Measurements from ENCODE around the gene IGSF21. TPM values are rescaled to one million over a fixed set of nuclear protein-coding genes. Genes with fewer than 3 reads are reported as not detected.
"Not testable (repeated sequence)": the region's sequence is repeated elsewhere in the genome, so short reads cannot be mapped to it uniquely, and the experiment has no call there.

IGSF21 gene
- total and polyA plus RNA-seq, 5 donors from 2014 or later, result not detected

DNA sequence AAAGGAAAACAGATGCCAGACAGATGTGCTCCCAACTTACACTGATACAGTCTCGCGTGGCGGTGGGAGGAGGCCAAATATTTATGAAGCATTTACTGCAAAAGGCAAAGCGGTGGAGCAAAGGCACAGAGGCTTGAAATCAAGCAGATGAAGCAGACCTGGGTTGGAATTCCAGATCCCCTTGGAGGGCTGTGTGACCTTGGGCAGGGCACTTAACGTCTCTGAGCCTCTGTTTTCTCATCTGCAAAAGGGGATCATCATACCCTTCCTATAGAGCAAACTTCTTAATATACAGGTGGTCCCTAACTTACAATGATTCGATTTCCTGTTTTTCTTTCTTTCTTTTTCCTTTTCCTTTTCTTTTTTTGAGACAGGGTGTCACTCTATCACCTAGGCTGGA is 54.1 kb downstream of the IGSF21 start:
- no peaks in the 10 kb centered on the region for H3K9me3 ChIP-seq (ENCODE audit: control insufficient read depth in 2 of 2, low read length in 2 of 2)
- Mint-ChIP-seq H3K27me3 (no peaks in the 10 kb centered on the region), H3K4me3 (no peak overlapping the region), H3K36me3 (no peaks in the 10 kb centered on the region), H3K9me3 (peaks cover 0 to 3% (median 0%) of the 10 kb centered on the region in 7 donors), H3K27ac (no peak overlapping the region), H3K4me1 (no peaks in the 10 kb centered on the region)
- no peaks in the 10 kb centered on the region for H3K27me3 ChIP-seq (ENCODE audit: control insufficient read depth, insufficient read depth, low read length)
- no peaks in the 10 kb centered on the region for H3K4me1 ChIP-seq (ENCODE audit: control insufficient read depth, insufficient read depth, low read length, poor library complexity, severe bottlenecking)
- ATAC-seq (ENCODE audit: low read depth in 2 of 2) (no peak), DNase-seq (no peak)
- no peak overlapping the region for H3K27ac ChIP-seq (ENCODE audit: insufficient read depth, low read length, poor library complexity, severe bottlenecking)
- H3K36me3 ChIP-seq (ENCODE audit: control insufficient read depth, insufficient read depth, low read length), result no peaks in the 10 kb centered on the region
- H3K4me3 ChIP-seq (ENCODE audit: low read depth, low read length), result no peak overlapping the region

DNA sequence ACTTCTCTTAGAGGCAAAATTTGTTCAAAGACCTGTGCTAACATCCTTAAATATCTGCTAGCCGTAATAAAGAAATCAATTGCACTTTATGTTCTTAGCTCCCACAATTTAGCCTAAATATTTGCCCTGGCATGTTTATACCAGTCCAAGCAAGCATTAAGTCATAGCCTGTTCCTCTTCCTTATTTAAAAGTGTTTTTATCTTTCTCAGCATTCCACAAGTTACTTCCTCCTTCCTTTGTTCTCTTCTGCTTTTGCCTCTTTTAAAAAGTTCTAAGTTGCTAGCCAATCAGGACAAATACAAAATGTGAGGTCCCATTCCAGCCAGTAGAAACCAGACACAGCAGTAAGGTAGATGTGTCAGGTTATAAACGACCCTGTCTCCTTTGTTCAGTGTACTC is 58.0 kb downstream of the IGSF21 start:
- H3K4me1 ChIP-seq (ENCODE audit: control insufficient read depth, insufficient read depth, low read length, poor library complexity, severe bottlenecking); H3K27ac ChIP-seq (ENCODE audit: insufficient read depth, low read length, poor library complexity, severe bottlenecking); H3K4me1 Mint-ChIP-seq; H3K27me3 ChIP-seq (ENCODE audit: control insufficient read depth, insufficient read depth, low read length); H3K36me3 Mint-ChIP-seq; H3K27ac Mint-ChIP-seq; H3K27me3 Mint-ChIP-seq; DNase-seq; H3K4me3 ChIP-seq (ENCODE audit: low read depth, low read length); H3K9me3 ChIP-seq (ENCODE audit: control insufficient read depth in 2 of 2, low read length in 2 of 2); ATAC-seq (ENCODE audit: low read depth in 2 of 2); H3K9me3 Mint-ChIP-seq; H3K4me3 Mint-ChIP-seq; H3K36me3 ChIP-seq (ENCODE audit: control insufficient read depth, insufficient read depth, low read length): not testable (repeated sequence)

DNA sequence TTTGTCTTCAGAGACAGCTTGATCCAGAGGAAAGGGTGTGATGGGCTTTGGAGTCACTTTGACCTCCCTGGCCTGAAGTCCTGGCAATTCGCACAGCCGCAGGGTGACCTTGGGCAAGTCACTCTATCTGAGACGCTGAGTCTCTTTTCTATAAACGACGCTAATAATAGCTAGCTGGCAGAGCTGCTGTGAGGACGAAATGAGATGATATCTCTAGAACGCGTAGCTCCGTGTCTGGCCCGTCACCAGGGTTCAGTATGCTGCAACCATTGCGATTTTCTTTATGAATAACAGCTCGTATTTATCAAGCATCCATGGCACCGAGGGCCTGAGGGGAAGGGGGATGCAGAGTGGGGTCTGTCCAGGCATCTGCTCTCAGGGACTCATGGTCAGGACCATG is 58.7 kb downstream of the IGSF21 start:
- Histone ChIP-seq H3K27ac (ENCODE audit: insufficient read depth, low read length, poor library complexity, severe bottlenecking) (no peak overlapping the region), H3K4me1 (ENCODE audit: control insufficient read depth, insufficient read depth, low read length, poor library complexity, severe bottlenecking) (no peaks in the 10 kb centered on the region), H3K36me3 (ENCODE audit: control insufficient read depth, insufficient read depth, low read length) (no peaks in the 10 kb centered on the region), H3K4me3 (ENCODE audit: low read depth, low read length) (no peak overlapping the region), H3K9me3 (ENCODE audit: control insufficient read depth in 2 of 2, low read length in 2 of 2) (no peaks in the 10 kb centered on the region), H3K27me3 (ENCODE audit: control insufficient read depth, insufficient read depth, low read length) (no peaks in the 10 kb centered on the region)
- H3K9me3 Mint-ChIP-seq, result peaks cover 0 to 3% (median 0%) of the 10 kb centered on the region in 7 donors
- no peaks in the 10 kb centered on the region for H3K4me1 Mint-ChIP-seq
- ATAC-seq (ENCODE audit: low read depth in 2 of 2), result no peak
- no peaks in the 10 kb centered on the region for H3K27me3 Mint-ChIP-seq
- H3K27ac Mint-ChIP-seq, result no peak overlapping the region
- no peaks in the 10 kb centered on the region for H3K36me3 Mint-ChIP-seq
- no peak overlapping the region for H3K4me3 Mint-ChIP-seq
- no peak for DNase-seq

DNA sequence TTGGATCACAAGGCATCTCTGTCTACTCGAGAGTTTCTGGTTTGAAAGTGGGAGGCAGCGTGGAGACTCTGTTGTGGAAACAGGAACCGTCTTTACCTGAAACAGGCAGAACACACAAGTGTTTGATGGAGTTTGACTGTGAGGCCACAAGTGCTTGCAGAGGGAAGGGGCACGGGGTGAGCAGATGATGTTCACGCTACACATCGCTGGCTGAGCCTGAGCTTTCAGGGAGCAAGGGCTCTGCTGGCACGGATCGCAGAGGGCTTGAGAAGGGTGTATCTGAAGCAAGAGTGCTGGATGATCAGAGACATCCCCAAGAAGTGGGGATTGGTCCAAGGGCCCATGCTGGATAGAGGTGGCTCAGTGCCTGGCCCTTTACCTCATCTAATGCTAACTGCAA is 59.3 kb downstream of the IGSF21 start:
- no peaks in the 10 kb centered on the region for H3K9me3 ChIP-seq (ENCODE audit: control insufficient read depth in 2 of 2, low read length in 2 of 2)
- ATAC-seq (ENCODE audit: low read depth in 2 of 2) (no peak), DNase-seq (no peak)
- no peak overlapping the region for H3K4me3 ChIP-seq (ENCODE audit: low read depth, low read length)
- H3K4me1 ChIP-seq (ENCODE audit: control insufficient read depth, insufficient read depth, low read length, poor library complexity, severe bottlenecking), result no peaks in the 10 kb centered on the region
- Mint-ChIP-seq H3K4me1 (no peaks in the 10 kb centered on the region), H3K4me3 (no peak overlapping the region), H3K27ac (no peak overlapping the region), H3K9me3 (peaks cover 0 to 3% (median 0%) of the 10 kb centered on the region in 7 donors), H3K27me3 (no peaks in the 10 kb centered on the region), H3K36me3 (no peaks in the 10 kb centered on the region)
- no peak overlapping the region for H3K27ac ChIP-seq (ENCODE audit: insufficient read depth, low read length, poor library complexity, severe bottlenecking)
- H3K27me3 ChIP-seq (ENCODE audit: control insufficient read depth, insufficient read depth, low read length), result no peaks in the 10 kb centered on the region
- no peaks in the 10 kb centered on the region for H3K36me3 ChIP-seq (ENCODE audit: control insufficient read depth, insufficient read depth, low read length)

DNA sequence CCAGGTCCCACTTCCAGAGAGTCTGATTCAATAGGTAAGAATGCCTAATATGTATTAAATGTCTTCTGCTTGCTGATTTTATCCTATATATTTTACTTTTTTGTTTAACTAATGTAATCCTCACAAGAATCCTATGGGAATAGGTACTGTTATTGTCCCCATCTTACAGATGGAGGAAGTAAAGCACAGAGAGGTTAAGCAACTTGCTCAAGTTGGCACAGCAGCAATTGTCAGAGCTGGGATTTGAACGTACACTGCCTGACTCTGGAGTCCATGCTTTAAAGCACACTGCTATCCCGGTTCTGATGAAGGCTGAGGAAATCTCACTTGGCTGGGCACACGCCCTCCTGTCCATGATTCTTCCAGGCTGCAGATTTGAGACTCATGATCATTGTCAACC is 62.8 kb downstream of the IGSF21 start:
- H3K9me3 Mint-ChIP-seq, result peaks cover 0 to 2% (median 0%) of the 10 kb centered on the region in 7 donors
- ATAC-seq (ENCODE audit: low read depth in 2 of 2) (no peak), DNase-seq (no peak)
- no peak overlapping the region for H3K4me3 ChIP-seq (ENCODE audit: low read depth, low read length)
- H3K4me1 ChIP-seq (ENCODE audit: control insufficient read depth, insufficient read depth, low read length, poor library complexity, severe bottlenecking), result no peaks in the 10 kb centered on the region
- H3K9me3 ChIP-seq (ENCODE audit: control insufficient read depth in 2 of 2, low read length in 2 of 2), result no peaks in the 10 kb centered on the region
- no peaks in the 10 kb centered on the region for H3K27me3 ChIP-seq (ENCODE audit: control insufficient read depth, insufficient read depth, low read length)
- H3K36me3 ChIP-seq (ENCODE audit: control insufficient read depth, insufficient read depth, low read length), result no peaks in the 10 kb centered on the region
- H3K4me1 Mint-ChIP-seq, result no peaks in the 10 kb centered on the region
- H3K27ac Mint-ChIP-seq, result no peak overlapping the region
- peaks cover 6% of the 10 kb centered on the region for H3K27me3 Mint-ChIP-seq
- no peak overlapping the region for H3K27ac ChIP-seq (ENCODE audit: insufficient read depth, low read length, poor library complexity, severe bottlenecking)
- no peak overlapping the region for H3K4me3 Mint-ChIP-seq
- no peaks in the 10 kb centered on the region for H3K36me3 Mint-ChIP-seq

DNA sequence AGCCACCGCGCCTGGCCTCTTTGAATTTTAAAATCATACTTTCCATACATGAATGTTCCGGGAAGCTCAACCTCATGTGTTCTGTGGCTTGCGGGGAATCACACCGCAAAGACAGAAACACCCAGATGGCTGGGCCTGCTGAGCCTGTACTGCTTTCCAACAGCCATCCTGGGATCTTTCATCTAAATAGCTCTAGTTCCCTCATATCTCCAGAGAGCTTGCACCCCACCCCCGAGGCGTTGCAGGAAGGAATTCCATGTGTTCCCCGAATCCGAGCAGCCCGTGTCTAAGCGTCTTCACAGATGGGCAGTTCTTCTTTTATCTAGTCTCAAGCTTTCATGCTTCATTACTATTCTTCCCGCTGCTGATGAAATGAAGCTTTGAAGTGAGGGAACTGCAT is 66.4 kb downstream of the IGSF21 start:
- Mint-ChIP-seq H3K4me3 (no peak overlapping the region), H3K9me3 (peaks cover 0 to 2% (median 0%) of the 10 kb centered on the region in 7 donors), H3K4me1 (no peaks in the 10 kb centered on the region), H3K27ac (no peak overlapping the region), H3K27me3 (peaks cover 6% of the 10 kb centered on the region), H3K36me3 (no peaks in the 10 kb centered on the region)
- H3K27me3 ChIP-seq (ENCODE audit: control insufficient read depth, insufficient read depth, low read length), result no peaks in the 10 kb centered on the region
- DNase-seq (no peak), ATAC-seq (ENCODE audit: low read depth in 2 of 2) (no peak)
- H3K9me3 ChIP-seq (ENCODE audit: control insufficient read depth in 2 of 2, low read length in 2 of 2), result no peaks in the 10 kb centered on the region
- H3K4me1 ChIP-seq (ENCODE audit: control insufficient read depth, insufficient read depth, low read length, poor library complexity, severe bottlenecking), result no peaks in the 10 kb centered on the region
- no peak overlapping the region for H3K27ac ChIP-seq (ENCODE audit: insufficient read depth, low read length, poor library complexity, severe bottlenecking)
- H3K36me3 ChIP-seq (ENCODE audit: control insufficient read depth, insufficient read depth, low read length), result no peaks in the 10 kb centered on the region
- H3K4me3 ChIP-seq (ENCODE audit: low read depth, low read length), result no peak overlapping the region

DNA sequence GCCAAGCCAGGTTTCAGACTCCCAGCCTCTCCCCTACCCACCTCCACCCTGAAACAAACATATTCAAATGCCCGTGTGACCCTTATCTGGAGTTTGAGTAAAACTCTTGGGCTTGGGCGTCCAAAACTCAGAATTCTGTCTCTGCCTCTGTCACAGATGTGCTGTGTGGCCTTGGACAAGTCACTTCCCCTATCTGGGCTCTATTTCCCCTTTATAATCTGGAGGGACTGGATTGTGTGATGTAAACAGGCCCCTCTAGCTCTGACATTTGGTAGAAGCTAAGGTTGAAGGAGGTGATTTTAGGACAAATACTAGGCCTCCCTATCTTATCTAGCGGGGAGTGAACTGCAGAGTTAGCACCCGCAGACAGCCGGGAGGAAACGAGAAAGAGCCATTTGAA is 67.5 kb downstream of the IGSF21 start:
- H3K36me3 Mint-ChIP-seq, result no peaks in the 10 kb centered on the region
- H3K4me1 Mint-ChIP-seq, result no peaks in the 10 kb centered on the region
- no peak overlapping the region for H3K4me3 Mint-ChIP-seq
- peaks cover 0 to 4% (median 0%) of the 10 kb centered on the region in 7 donors for H3K9me3 Mint-ChIP-seq
- H3K27me3 ChIP-seq (ENCODE audit: control insufficient read depth, insufficient read depth, low read length), result no peaks in the 10 kb centered on the region
- ATAC-seq (ENCODE audit: low read depth in 2 of 2) (no peak), DNase-seq (no peak)
- no peaks in the 10 kb centered on the region for H3K36me3 ChIP-seq (ENCODE audit: control insufficient read depth, insufficient read depth, low read length)
- no peaks in the 10 kb centered on the region for H3K9me3 ChIP-seq (ENCODE audit: control insufficient read depth in 2 of 2, low read length in 2 of 2)
- peaks cover 6% of the 10 kb centered on the region for H3K27me3 Mint-ChIP-seq
- H3K27ac Mint-ChIP-seq, result no peak overlapping the region
- H3K4me3 ChIP-seq (ENCODE audit: low read depth, low read length), result no peak overlapping the region
- no peaks in the 10 kb centered on the region for H3K4me1 ChIP-seq (ENCODE audit: control insufficient read depth, insufficient read depth, low read length, poor library complexity, severe bottlenecking)
- H3K27ac ChIP-seq (ENCODE audit: insufficient read depth, low read length, poor library complexity, severe bottlenecking), result no peak overlapping the region

DNA sequence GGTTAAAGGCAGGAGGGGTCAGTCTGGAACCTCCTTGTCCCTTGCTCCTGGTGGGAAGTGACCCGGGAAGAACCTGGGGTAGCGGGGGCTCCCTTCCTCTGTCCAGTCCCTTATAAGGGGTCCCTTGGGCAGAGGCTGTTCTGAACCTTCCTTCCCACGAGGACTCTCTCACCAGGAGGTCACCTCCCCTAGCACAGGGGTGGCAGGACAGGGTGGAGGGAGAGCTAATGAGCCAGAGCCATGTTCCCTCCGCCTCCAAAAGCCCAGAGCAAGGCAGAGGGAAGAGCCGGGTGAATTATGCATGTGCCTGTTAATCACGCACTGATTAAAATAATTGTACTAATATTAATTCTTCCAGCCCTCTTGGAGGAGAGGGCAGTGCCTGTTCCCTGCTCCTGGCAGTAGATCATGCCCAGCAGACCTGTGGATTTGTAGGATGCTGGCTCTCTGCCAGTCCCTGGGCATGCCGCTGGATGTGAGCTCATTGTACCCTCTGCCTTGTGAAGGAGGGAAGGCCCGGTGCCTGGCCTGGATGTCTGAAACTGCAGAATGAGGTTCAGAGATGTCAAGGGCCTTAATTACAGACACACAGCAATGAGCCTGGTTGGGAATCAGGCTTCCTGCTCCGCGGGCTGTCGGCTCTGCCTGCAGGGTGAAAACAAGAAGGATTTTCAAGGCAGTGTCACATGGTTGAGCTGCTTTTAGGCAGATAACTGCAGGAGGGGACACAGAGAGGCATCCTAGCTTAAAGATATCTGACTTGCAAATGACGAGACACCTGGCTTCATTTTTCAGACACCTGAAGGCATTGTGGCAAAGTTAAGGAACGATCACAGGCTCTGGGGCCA is 68.2 kb downstream of the IGSF21 start:
- H3K9me3 Mint-ChIP-seq, result peaks cover 0 to 5% (median 0%) of the 10 kb centered on the region in 7 donors
- H3K36me3 ChIP-seq (ENCODE audit: control insufficient read depth, insufficient read depth, low read length), result no peaks in the 10 kb centered on the region
- H3K4me3 Mint-ChIP-seq, result no peak overlapping the region
- H3K36me3 Mint-ChIP-seq, result no peaks in the 10 kb centered on the region
- no peaks in the 10 kb centered on the region for H3K4me1 ChIP-seq (ENCODE audit: control insufficient read depth, insufficient read depth, low read length, poor library complexity, severe bottlenecking)
- no peak for DNase-seq
- no peak for ATAC-seq (ENCODE audit: low read depth in 2 of 2)
- H3K4me3 ChIP-seq (ENCODE audit: low read depth, low read length), result no peak overlapping the region
- H3K9me3 ChIP-seq (ENCODE audit: control insufficient read depth in 2 of 2, low read length in 2 of 2), result no peaks in the 10 kb centered on the region
- no peak overlapping the region for H3K27ac Mint-ChIP-seq
- no peaks in the 10 kb centered on the region for H3K27me3 ChIP-seq (ENCODE audit: control insufficient read depth, insufficient read depth, low read length)
- H3K4me1 Mint-ChIP-seq, result no peaks in the 10 kb centered on the region
- H3K27ac ChIP-seq (ENCODE audit: insufficient read depth, low read length, poor library complexity, severe bottlenecking), result no peak overlapping the region
- H3K27me3 Mint-ChIP-seq, result peaks cover 6% of the 10 kb centered on the region
